Measurements from ENCODE around the gene COX6B1. TPM values are rescaled to one million over a fixed set of nuclear protein-coding genes. Genes with fewer than 3 reads are reported as not detected.

The COX6B1 gene
- total RNA-seq, 4 donors from 2014 or later = 449 to 756 (median 626) TPM

GRCh38 chr19:35623327-35624010 lies 24.7 kb upstream of the COX6B1 start:
- Histone ChIP-seq H3K4me3 (no peak overlapping the region), H3K9me3 (no peaks in the 10 kb centered on the region), H3K27me3 (no peaks in the 10 kb centered on the region), H3K36me3 (peaks cover 28% of the 10 kb centered on the region), H3K4me1 (peaks cover 6% of the 10 kb centered on the region), H3K27ac (no peak overlapping the region)
- no peak for DNase-seq (ENCODE audit: low spot score in 2 of 2)
- WGBS = 89% methylated on average over 6 of the region's 6 CpGs
- TF ChIP-seq POLR2A (IDR thresholded peaks at IDR 0.05) (no peak), CTCF (IDR thresholded peaks at IDR 0.05) (no peak), POLR2AphosphoS5 (IDR thresholded peaks at IDR 0.05) (no peak), EP300 (IDR thresholded peaks at IDR 0.05) (no peak)

DNA sequence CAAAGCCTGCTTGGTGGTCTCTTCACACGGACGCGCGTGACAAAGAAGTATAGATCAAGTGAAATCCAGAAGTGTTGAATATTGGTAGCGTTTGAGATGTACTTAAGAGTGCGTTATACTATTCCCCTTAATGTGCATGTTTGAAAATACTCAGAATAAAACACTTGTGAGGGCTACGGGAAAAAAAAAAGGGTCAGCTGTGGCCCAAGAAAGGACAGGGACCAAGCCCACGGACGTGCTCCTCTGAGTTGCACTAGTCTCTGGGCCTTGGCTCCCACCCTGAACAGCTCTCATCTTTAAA lies 19.9 kb upstream of the COX6B1 start:
- peaks cover 19% of the 10 kb centered on the region for H3K4me1 ChIP-seq
- 10% methylated on average over 9 of the region's 9 CpGs for WGBS
- peak overlapping the region; percentile 94 for H3K4me3 ChIP-seq
- H3K27ac ChIP-seq = peak overlapping the region; percentile 87
- DNase-seq (ENCODE audit: low spot score in 2 of 2) = no peak
- no peaks in the 10 kb centered on the region for H3K27me3 ChIP-seq
- H3K9me3 ChIP-seq = no peaks in the 10 kb centered on the region
- TF ChIP-seq EP300 (IDR thresholded peaks at IDR 0.05) = no peak
- TF ChIP-seq CTCF (IDR thresholded peaks at IDR 0.05) = no peak
- no peak for TF ChIP-seq POLR2AphosphoS5 (IDR thresholded peaks at IDR 0.05)
- no peak for TF ChIP-seq POLR2A (IDR thresholded peaks at IDR 0.05)
- peaks cover 30% of the 10 kb centered on the region for H3K36me3 ChIP-seq

- Histone ChIP-seq H3K36me3 (peaks cover 35% of the 10 kb centered on the region), H3K4me3 (peak within 1 kb of the TSS; percentile 94), H3K4me1 (peaks cover 19% of the 10 kb centered on the region), H3K27me3 (no peaks in the 10 kb centered on the region), H3K9me3 (no peaks in the 10 kb centered on the region), H3K27ac (peak within 1 kb of the TSS; percentile 87)
- peak; percentile 73 to 95 (median 92) for TF ChIP-seq POLR2AphosphoS5 (IDR thresholded peaks at IDR 0.05)
- TF ChIP-seq CTCF (IDR thresholded peaks at IDR 0.05) = no peak
- no peak for TF ChIP-seq EP300 (IDR thresholded peaks at IDR 0.05)
- peak; percentile 53 to 54 for TF ChIP-seq POLR2A (IDR thresholded peaks at IDR 0.05)
- DNase-seq (ENCODE audit: low spot score in 2 of 2) = peak; percentile 98 to 99
- WGBS = 0% methylated on average over 19 of the region's 56 CpGs
Measured at GRCh38 chr19:35628565-35629331, 19.4 kb upstream of the COX6B1 start, which contains the start of gene RBM42. RBM42 (plus strand) TSS chr19:35629036; CDS start chr19:35629154, 118 bp downstream.

DNA sequence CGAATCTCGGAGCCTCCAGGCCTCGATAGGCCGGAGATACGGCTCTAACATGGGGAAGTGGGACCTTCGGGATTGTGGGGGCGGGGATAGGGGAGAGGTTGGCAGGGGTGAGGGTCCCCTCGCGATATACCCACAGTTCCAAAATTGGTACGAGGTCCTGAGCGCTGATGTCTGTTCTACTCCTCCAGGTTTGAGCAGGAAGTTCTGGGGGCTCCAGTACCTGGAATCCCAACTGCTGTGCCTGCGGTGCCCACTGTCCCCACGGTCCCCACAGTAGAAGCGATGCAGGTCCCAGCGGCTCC lies 18.8 kb upstream of the COX6B1 start:
- Histone ChIP-seq H3K9me3 (no peaks in the 10 kb centered on the region), H3K27ac (peak overlapping the region; percentile 87), H3K36me3 (peaks cover 40% of the 10 kb centered on the region), H3K4me3 (peak overlapping the region; percentile 94), H3K27me3 (no peaks in the 10 kb centered on the region), H3K4me1 (peaks cover 19% of the 10 kb centered on the region)
- no peak for DNase-seq (ENCODE audit: low spot score in 2 of 2)
- WGBS = 3% methylated on average over 12 of the region's 15 CpGs
- TF ChIP-seq POLR2AphosphoS5 (IDR thresholded peaks at IDR 0.05) = no peak
- no peak for TF ChIP-seq EP300 (IDR thresholded peaks at IDR 0.05)
- TF ChIP-seq CTCF (IDR thresholded peaks at IDR 0.05) = no peak
- no peak for TF ChIP-seq POLR2A (IDR thresholded peaks at IDR 0.05)

DNA sequence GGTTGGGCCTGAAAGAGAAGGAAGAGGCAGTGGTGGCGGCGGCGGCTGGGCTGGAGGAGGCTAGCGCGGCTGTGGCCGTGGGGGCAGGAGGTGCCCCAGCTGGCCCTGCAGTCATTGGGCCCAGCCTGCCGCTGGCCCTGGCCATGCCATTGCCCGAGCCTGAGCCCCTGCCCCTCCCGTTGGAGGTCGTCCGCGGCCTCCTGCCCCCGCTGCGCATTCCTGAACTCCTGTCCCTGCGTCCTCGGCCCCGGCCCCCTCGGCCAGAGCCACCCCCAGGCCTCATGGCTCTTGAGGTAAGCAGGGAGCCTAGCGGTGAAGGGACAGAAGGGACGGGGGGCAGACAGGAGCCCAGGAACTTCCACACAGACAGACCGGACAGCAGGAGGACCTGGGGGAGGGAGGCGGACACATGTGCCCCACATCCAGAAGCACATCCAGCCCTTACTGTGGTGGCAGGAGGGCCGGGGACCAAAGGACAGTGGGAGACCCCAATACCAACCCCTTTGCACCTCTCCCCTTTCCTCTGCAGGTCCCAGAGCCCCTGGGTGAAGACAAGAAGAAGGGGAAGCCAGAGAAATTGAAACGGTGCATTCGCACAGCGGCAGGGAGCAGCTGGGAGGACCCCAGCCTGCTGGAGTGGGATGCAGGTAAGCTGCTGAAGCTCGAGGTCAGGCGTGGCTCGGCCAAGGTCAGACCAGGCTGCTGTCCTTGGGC lies 14.2 kb upstream of the COX6B1 start:
- 99% methylated on average over 15 of the region's 29 CpGs for WGBS
- no peak for DNase-seq (ENCODE audit: low spot score in 2 of 2)
- Histone ChIP-seq H3K4me1 (peaks cover 13% of the 10 kb centered on the region), H3K4me3 (no peak overlapping the region), H3K27ac (no peak overlapping the region), H3K36me3 (peaks cover 80% of the 10 kb centered on the region), H3K27me3 (no peaks in the 10 kb centered on the region), H3K9me3 (no peaks in the 10 kb centered on the region)
- TF ChIP-seq CTCF (IDR thresholded peaks at IDR 0.05) = no peak
- TF ChIP-seq POLR2A (IDR thresholded peaks at IDR 0.05) = no peak
- TF ChIP-seq POLR2AphosphoS5 (IDR thresholded peaks at IDR 0.05) = no peak
- no peak for TF ChIP-seq EP300 (IDR thresholded peaks at IDR 0.05)

Data from suprapubic skin (tissue), 4 donors.